ENCODE results near the gene BNC2.

The BNC2 gene

DNA sequence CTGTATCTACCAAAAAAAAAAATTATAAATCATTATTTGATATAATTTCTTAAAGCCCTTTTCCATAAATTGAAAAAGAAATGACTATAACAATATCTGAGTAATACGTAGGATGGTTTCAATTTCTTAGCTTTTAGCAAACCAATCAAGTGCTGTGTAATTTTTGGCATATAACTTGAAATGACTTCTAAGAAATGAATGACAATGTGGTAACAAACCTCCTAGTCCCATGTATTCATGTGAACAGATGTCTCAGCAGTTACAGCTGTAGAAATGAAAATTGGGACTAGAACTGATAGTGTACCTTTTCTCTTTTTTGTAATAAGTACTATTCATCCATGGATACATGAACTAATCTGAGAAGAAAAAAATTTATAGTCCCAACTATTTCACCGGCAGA, 307.0 kb downstream of the BNC2 start:
- H3K4me3 ChIP-seq (ENCODE audit: low read depth, low read length) = no peak overlapping the region
- no peak for DNase-seq (ENCODE audit: low read depth)
- TF ChIP-seq, protein P1, sequence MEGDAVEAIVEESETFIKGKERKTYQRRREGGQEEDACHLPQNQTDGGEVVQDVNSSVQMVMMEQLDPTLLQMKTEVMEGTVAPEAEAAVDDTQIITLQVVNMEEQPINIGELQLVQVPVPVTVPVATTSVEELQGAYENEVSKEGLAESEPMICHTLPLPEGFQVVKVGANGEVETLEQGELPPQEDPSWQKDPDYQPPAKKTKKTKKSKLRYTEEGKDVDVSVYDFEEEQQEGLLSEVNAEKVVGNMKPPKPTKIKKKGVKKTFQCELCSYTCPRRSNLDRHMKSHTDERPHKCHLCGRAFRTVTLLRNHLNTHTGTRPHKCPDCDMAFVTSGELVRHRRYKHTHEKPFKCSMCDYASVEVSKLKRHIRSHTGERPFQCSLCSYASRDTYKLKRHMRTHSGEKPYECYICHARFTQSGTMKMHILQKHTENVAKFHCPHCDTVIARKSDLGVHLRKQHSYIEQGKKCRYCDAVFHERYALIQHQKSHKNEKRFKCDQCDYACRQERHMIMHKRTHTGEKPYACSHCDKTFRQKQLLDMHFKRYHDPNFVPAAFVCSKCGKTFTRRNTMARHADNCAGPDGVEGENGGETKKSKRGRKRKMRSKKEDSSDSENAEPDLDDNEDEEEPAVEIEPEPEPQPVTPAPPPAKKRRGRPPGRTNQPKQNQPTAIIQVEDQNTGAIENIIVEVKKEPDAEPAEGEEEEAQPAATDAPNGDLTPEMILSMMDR (conservative IDR thresholded peaks at IDR 0.05; ENCODE audit: low read depth, low read length) = no peak

DNA sequence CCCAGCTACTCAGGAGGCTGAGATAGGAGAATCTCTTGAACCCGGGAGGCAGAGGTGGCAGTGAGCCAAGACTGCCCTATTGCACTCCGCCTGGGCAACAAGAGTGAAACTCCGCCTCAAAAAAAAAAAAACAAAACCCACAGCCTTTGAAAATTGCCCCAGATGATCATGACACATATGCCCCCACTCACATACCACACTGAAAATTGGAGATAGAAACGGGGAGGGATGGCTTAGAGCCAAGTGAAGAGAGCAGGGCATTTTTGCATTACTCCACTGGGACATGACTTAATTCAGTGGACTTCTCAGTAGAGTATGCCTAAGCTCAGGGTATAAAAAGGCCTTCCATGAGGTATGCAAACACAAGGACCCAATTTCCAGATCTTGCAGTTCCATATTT, 309.3 kb downstream of the BNC2 start:
- TF ChIP-seq, protein P1 (conservative IDR thresholded peaks at IDR 0.05; ENCODE audit: low read depth, low read length) = no peak
- peak; percentile 28 for DNase-seq (ENCODE audit: low read depth)
- H3K4me3 ChIP-seq (ENCODE audit: low read depth, low read length) = no peak overlapping the region

DNA sequence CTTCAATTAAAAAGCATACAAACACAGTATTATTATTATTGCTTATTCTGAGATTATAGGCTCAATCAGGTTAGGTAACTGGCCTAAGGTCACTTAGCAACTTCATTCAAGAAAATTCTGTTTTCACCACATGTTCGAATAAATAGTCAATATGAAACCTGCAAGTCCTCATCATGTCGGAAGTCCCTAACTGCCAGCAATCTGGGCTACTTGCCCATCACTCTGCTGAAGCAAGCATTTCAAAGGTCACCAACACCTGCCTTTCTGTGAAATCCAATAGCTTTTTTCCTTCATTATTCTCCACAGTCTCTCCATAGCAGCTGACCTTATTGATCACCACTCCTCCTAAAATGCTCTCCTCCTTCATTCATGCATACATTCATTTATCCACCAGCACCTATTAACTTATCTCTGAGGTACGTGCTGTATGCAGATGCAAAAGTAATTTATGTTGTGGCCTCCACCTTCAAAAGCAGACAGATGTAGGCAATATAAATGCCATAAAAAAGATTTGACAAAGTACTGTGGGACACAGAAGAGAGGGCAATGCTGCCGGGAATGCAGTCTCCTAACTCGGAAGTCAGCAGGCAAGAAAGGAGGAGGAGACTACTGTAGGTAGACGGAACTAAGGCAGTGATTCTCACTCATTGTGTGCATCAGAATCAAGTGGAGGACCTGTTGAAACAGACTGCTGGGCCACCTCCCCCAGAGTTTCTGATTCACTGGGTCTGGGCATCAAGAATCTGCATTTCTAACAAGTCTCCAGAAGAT, 310.9 kb downstream of the BNC2 start:
- TF ChIP-seq, protein P1 (conservative IDR thresholded peaks at IDR 0.05; ENCODE audit: low read depth, low read length) = no peak
- no peak for DNase-seq (ENCODE audit: low read depth)
- H3K4me3 ChIP-seq (ENCODE audit: low read depth, low read length) = no peak overlapping the region

DNA sequence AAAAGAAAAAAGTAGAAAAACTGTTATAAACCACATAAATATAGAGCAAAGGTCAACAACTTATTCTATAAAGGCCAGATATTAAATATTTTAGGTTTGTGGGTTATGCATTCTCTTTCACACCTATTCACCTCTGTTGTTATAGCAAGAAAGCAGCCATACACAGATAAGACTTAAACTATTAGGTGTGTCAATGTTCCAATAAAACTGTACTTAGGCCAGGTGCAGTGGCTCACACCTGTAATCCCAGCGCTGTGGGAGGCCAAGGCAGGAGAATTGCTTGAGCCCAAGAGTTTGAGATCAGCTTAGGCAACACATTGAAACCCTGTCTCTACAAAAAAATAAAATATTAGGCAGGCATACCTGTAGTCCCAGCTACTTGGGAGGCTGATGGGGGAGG, 314.7 kb downstream of the BNC2 start:
- DNase-seq (ENCODE audit: low read depth) = no peak
- TF ChIP-seq, protein P1 (conservative IDR thresholded peaks at IDR 0.05; ENCODE audit: low read depth, low read length) = no peak
- H3K4me3 ChIP-seq (ENCODE audit: low read depth, low read length) = no peak overlapping the region

DNA sequence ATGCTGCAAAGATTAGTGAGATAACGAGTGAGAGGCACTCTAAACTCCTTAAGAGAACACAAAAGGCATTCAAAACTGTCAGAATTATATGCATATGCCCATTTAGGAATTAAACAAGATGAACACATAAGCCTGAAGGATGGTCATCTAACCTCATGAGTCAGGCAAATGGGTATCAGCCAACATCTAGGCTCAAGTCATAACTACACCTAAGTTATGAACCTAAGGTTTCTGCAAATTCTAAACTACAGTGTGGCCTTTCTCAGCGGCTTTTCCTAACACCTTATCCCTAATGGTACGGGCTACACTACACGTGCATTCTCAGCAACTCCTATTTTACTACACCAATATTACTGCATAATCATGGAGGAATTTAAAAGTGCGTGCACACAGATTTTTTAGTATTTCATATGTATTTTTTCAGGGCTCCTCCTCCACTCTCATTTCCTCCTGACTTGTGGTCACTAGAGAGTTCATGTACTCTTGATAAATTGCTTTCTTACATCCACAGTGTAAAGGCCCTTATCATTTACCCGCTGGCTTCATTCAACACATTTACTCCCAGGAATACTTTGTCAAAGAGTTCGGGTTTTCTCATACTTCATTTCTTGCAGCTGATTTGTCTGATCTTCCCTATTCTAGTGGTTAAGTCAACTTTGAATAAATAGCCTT, 316.5 kb downstream of the BNC2 start:
- TF ChIP-seq, protein P1 (conservative IDR thresholded peaks at IDR 0.05; ENCODE audit: low read depth, low read length) = no peak
- no peak overlapping the region for H3K4me3 ChIP-seq (ENCODE audit: low read depth, low read length)
- DNase-seq (ENCODE audit: low read depth) = peak; percentile 50

DNA sequence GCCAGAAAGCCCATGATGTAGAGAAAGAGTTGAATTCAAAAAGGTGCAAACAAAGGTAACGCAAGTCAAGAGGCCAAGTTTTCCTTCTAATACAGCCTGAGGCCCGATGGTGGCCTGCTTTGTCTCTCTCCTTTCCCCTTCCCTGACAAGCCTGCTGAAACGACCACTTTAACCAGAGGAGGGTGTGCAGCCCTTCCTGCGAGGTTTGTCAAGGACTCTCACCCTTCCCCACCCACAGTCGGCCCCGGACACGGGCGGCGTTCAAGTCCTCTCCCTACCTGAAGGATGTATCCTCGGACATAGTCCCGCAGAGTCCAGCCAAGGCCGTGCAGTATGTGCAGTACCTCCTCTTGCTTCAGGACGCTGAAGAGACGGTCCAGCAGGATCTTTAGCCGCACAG, 318.2 kb downstream of the BNC2 start:
- no peak overlapping the region for H3K4me3 ChIP-seq (ENCODE audit: low read depth, low read length)
- TF ChIP-seq, protein P1 (conservative IDR thresholded peaks at IDR 0.05; ENCODE audit: low read depth, low read length) = no peak
- no peak for DNase-seq (ENCODE audit: low read depth)

Measured in choroid plexus epithelial cell (primary cell).